Left hindlimb (tissue), 1 donor: ENCODE measurements around the gene GJB3.

Source experiments
- DNase-seq: peaks from one replicate; pipeline ENCODE4 v3.0.0-alpha.2; 2018

The GJB3 gene

DNA sequence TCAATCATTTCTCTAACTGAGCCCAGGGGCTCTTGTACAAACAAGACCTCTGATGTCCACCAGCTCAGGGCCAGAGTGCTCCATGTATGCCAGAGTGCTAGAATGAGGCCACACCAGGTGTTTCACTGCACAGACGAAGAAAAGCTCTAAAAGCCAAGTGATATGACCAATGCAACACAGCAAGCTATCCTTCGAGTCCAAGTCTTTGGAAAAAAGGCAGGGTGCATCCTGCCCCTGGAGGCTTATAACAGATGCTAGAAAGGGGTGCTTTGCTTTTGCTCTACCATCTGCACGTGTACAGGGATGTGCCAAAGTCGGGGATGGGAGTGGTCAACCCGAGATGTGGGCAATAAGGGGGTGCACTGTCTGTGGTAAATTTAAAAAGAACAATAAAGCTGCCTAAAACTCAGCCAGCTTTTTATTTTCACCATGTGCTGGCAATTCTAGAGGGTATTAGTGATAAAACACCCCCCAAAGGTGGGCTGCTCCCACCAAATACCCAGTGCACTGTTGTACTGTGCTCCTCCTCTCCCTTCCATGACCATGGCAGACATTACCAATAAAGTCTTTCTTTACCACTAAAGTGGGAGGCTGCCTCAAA lies 46.4 kb downstream of the GJB3 start:
- no peak for DNase-seq

GRCh38 chr1:34828611-34829010 lies 47.6 kb downstream of the GJB3 start:
- DNase-seq = no peak

- DNase-seq = no peak
Observed at GRCh38 chr1:34829250-34829649, 48.2 kb downstream of the GJB3 start.

- DNase-seq = no peak
Observed at GRCh38 chr1:34831721-34832246, 50.8 kb downstream of the GJB3 start.

GRCh38 chr1:34833711-34834110 lies 52.7 kb downstream of the GJB3 start:
- DNase-seq = no peak
